ENCODE measurements around the gene GID8. TPM values are rescaled to one million over a fixed set of nuclear protein-coding genes. Genes with fewer than 3 reads are reported as not detected.

Gene GID8
- total and polyA plus RNA-seq, 2 of the 4 experiments (the other 2 are of a cell fraction), result 21.5 to 33.9 TPM

GRCh38 chr20:62955519-62956386, 17.8 kb downstream of the GID8 start:
- no TSS peak for BruUV-seq (replicated peaks)
- in situ Hi-C loops (cut with MboI; ENCODE audit: low sequenced_read_pairs), result no loop called here

More at GRCh38 chr20:62955519-62956386, 17.8 kb downstream of the GID8 start:
- Histone ChIP-seq H3K9ac (ENCODE audit: low read depth, low read length) (no peak overlapping the region), H2AFZ (replicated peaks; ENCODE audit: low read length, poor library complexity) (no peak overlapping the region), H3K36me3 (ENCODE audit: control insufficient read depth, insufficient read depth, low read length) (peaks cover 4% of the 10 kb centered on the region; the same call in 1 of the 2 replicates), H2AK9ac (replicated peaks; ENCODE audit: low read depth, low read length, poor library complexity) (no peak overlapping the region), H3K4me2 (ENCODE audit: low read depth, low read length) (no peak overlapping the region), H3K79me1 (ENCODE audit: low read depth in 1 of 2, low read length in 2 of 2) (no peaks in the 10 kb centered on the region; a peak in 1 of 4 replicates), H3K56ac (ENCODE audit: extremely low read depth, insufficient read depth, low read length) (no peak overlapping the region), H2BK120ac (ENCODE audit: low read depth, low read length) (no peak overlapping the region), H4K20me1 (ENCODE audit: insufficient read depth, low read length) (no peaks in the 10 kb centered on the region), H3K18ac (ENCODE audit: low read depth, low read length) (no peak overlapping the region), H2BK15ac (ENCODE audit: low read depth, low read length) (no peak overlapping the region), H2BK20ac (ENCODE audit: low read depth, low read length) (no peak overlapping the region), H3K9me3 (ENCODE audit: control insufficient read depth, insufficient read depth, low read length) (no peaks in the 10 kb centered on the region), H3K4me1 (ENCODE audit: control insufficient read depth, insufficient read depth, low read length) (peaks cover 13% of the 10 kb centered on the region), H3K4me3 (ENCODE audit: insufficient read depth, low read depth, low read length) (no peak overlapping the region), H4K8ac (ENCODE audit: low read depth in 2 of 2, low read length in 2 of 2) (no peak overlapping the region), H3K14ac (replicated peaks; ENCODE audit: low read depth, low read length) (no peak overlapping the region), H3K23ac (ENCODE audit: low read depth, low read length) (no peak overlapping the region), H3K4ac (ENCODE audit: low read depth, low read length) (no peak overlapping the region), H3K27ac (ENCODE audit: insufficient read depth, low read length) (no peak overlapping the region), H4K91ac (ENCODE audit: insufficient read depth, low read depth, low read length) (no peak overlapping the region), H4K5ac (ENCODE audit: low read depth, low read length) (no peak overlapping the region), H2BK5ac (ENCODE audit: low read depth, low read length, poor library complexity, severe bottlenecking) (no peak overlapping the region), H3K9me1 (ENCODE audit: insufficient read depth, low read length) (peaks cover 6% of the 10 kb centered on the region; the same call in 1 of the 2 replicates), H2AK5ac (ENCODE audit: low read depth, low read length) (no peak overlapping the region), H3K27me3 (ENCODE audit: control insufficient read depth, insufficient read depth, low read length) (no peaks in the 10 kb centered on the region; the same call in 1 of the 2 replicates)
- ATAC-seq (ENCODE audit: low read depth), result 0 out of 2 replicates have a peak, but pooled peaks have one; percentile 9
- DNase-seq, result no peak
- ChIA-PET POLR2A (ENCODE audit: unreplicated experiment) (no interaction called here), CTCF (no interaction called here)
- intact Hi-C loops (cut with micrococcal nuclease), result no loop called here
- dilution Hi-C loops (cut with HindIII; ENCODE audit: low sequenced_read_pairs, unreplicated experiment), result no loop called here
- TF ChIP-seq CTCF (conservative IDR thresholded peaks at IDR 0.05; ENCODE audit: low read depth, low read length) (no peak), RFX5 (IDR thresholded peaks at IDR 0.05; ENCODE audit: low read depth, low read length) (no peak), CEBPB (IDR thresholded peaks at IDR 0.05; ENCODE audit: low read depth, low read length) (no peak), MXI1 (IDR thresholded peaks at IDR 0.05; ENCODE audit: borderline replicate concordance, low read depth, low read length) (no peak), USF2 (IDR thresholded peaks at IDR 0.05; ENCODE audit: low read depth, low read length) (no peak), ELK1 (IDR thresholded peaks at IDR 0.05; ENCODE audit: borderline replicate concordance, low read depth, low read length) (no peak), RCOR1 (IDR thresholded peaks at IDR 0.05; ENCODE audit: insufficient replicate concordance, low read length) (no peak), SMC3 (IDR thresholded peaks at IDR 0.05; ENCODE audit: low read depth, low read length) (no peak)
- WGBS, 2 experiments (ENCODE audit: extremely low coverage in 2 of 2, insufficient read length in 1 of 2), result 38% methylated on average over 9 of the region's 23 CpGs; no CpG with 5 or more reads in 1 of the 2 experiments

Measured in IMR-90 (cell line).